22Rv1 (cell line): ENCODE results near the gene EIF1.

Experiments used
- H3K27ac ChIP-seq: fragments of 450-650 bp; 2 replicates; pipeline ENCODE4 v1.5.1; 2017
- CTCF ChIP-seq: fragments of 450-650 bp; IDR thresholded peaks from 2 replicates; pipeline ENCODE4 v1.5.1; 2017; ENCODE audit warnings: mild to moderate bottlenecking
- ZFX ChIP-seq: fragments of 450-650 bp; IDR thresholded peaks from 2 replicates; pipeline ENCODE4 v1.6.1; 2017; ENCODE audit warnings: antibody characterized with exemption, borderline replicate concordance

The EIF1 gene

GRCh38 chr17:41647940-41648410, 40.7 kb upstream of the EIF1 start:
- no peak for TF ChIP-seq ZFX
- peak; percentile 76 for TF ChIP-seq CTCF
- 0 out of 2 replicates have a peak overlapping the region, but pooled peaks have one; percentile 10 for H3K27ac ChIP-seq

GRCh38 chr17:41648411-41649195, 40.1 kb upstream of the EIF1 start:
- H3K27ac ChIP-seq = 0 out of 2 replicates have a peak overlapping the region, but pooled peaks have one; percentile 10
- no peak for TF ChIP-seq ZFX
- peak; percentile 92 for TF ChIP-seq CTCF

- no peak overlapping the region for H3K27ac ChIP-seq
- TF ChIP-seq ZFX (no peak), CTCF (no peak)
These were observed 38.7 kb upstream of the EIF1 start for GRCh38 chr17:41649923-41650519.

- no peak for TF ChIP-seq CTCF
- TF ChIP-seq ZFX = no peak
- H3K27ac ChIP-seq = no peak overlapping the region
These were observed 37.7 kb upstream of the EIF1 start for GRCh38 chr17:41650794-41651624.

- H3K27ac ChIP-seq = no peak overlapping the region
- no peak for TF ChIP-seq CTCF
- TF ChIP-seq ZFX = no peak
These were observed 36.8 kb upstream of the EIF1 start for GRCh38 chr17:41651625-41652460.

GRCh38 chr17:41652461-41652970, 36.2 kb upstream of the EIF1 start:
- no peak overlapping the region for H3K27ac ChIP-seq
- TF ChIP-seq CTCF (no peak), ZFX (no peak)
